IPS DF 6.9 (cell line): Measurements from ENCODE around the gene RNF167.

Source experiments
- DNase-seq: peaks from one replicate; pipeline ENCODE4 v3.0.0-alpha.2; 2013; ENCODE audit warnings: low read depth, low spot score
- H3K27ac ChIP-seq: one replicate; pipeline ENCODE4 v1.5.1; 2013; ENCODE audit warnings: low read length, control low read depth
- H3K27me3 ChIP-seq: 2 replicates; pipeline ENCODE4 v1.6.1; 2013; ENCODE audit warnings: mild to moderate bottlenecking, low read length; ENCODE audit not compliant: control insufficient read depth, insufficient read depth
- H3K36me3 ChIP-seq: 2 replicates; pipeline ENCODE4 v1.6.1; 2013; ENCODE audit warnings: low read length; ENCODE audit not compliant: control insufficient read depth, insufficient read depth
- H3K4me1 ChIP-seq: 2 replicates; pipeline ENCODE4 v1.6.1; 2013; ENCODE audit warnings: low read length; ENCODE audit not compliant: control insufficient read depth, insufficient read depth
- H3K4me3 ChIP-seq: 2 replicates; pipeline ENCODE4 v1.5.1; 2013; ENCODE audit warnings: mild to moderate bottlenecking, low read length
- H3K9me3 ChIP-seq: 2 replicates; pipeline ENCODE4 v1.6.1; 2013; ENCODE audit warnings: low read length, inconsistent platforms; ENCODE audit not compliant: control insufficient read depth, insufficient read depth
- WGBS: extraction: QIAGEN DNeasy Blood & Tissue Kit; methylation state at CpG from one replicate; pipeline ENCODE4 v1.1.7; 2013; ENCODE audit warnings: mixed read lengths, missing lambda C conversion rate; ENCODE audit not compliant: insufficient read length, insufficient coverage; 5-methylcytosine and 5-hydroxymethylcytosine counted together

RNF167 gene

DNA sequence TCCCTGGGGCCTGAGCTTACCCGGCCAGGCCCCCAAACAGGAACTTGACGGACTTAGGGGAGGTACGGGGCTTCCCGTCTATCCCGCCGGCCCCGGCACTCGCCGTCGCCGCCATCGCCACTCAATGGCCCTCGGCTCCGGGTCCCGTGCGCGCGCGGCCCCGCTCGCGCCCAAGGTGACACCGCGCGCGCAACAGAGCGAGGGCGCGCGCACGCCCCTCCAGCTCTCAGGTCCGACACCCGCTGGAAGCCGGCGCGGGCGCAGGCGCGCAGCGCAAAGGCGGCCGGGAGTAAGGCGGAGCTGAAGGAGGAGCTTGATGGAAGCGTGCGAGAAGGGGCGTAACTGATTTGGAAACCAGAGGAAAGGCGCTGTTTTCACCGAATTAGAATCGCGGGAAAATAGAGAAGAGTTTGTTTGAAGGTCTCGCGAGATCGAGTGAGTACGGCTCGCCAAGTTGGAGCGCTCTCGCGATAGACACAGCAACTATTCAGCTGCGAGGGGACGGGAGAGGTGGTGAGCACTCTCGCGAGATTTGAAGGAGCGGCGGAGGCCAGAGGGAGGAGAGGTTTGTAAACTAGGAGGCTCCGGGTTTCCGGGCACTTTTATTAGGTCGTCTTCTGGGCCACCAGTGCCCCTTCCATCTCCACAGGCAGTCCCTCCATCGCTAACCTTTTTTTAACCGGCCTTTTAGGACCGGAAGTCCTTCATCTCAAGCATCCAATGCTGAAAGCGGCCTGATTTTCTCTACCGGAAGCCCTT lies at the start of gene RNF167, which contains the start of gene SLC25A11:
RNF167 (plus strand) TSS at position 473 of the 759 bp plus-strand sequence. CDS start 642 bp downstream, outside the sequence.
SLC25A11 (minus strand) TSS at position 251 of the 759 bp plus-strand sequence; CDS start at position 115, 136 bp downstream.
- peaks cover 6% of the 10 kb centered on the region for H3K4me1 ChIP-seq
- H3K4me3 ChIP-seq, result peak within 1 kb of the TSS; percentile 68
- no CpG with 5 or more reads among the region's 72 CpGs for WGBS
- H3K9me3 ChIP-seq, result no peaks in the 10 kb centered on the region
- no peak within 1 kb of the TSS for H3K27ac ChIP-seq
- DNase-seq, result peak; percentile 93
- H3K36me3 ChIP-seq, result peaks cover 19% of the 10 kb centered on the region; the same call in 1 of the 2 replicates
- H3K27me3 ChIP-seq, result no peaks in the 10 kb centered on the region

DNA sequence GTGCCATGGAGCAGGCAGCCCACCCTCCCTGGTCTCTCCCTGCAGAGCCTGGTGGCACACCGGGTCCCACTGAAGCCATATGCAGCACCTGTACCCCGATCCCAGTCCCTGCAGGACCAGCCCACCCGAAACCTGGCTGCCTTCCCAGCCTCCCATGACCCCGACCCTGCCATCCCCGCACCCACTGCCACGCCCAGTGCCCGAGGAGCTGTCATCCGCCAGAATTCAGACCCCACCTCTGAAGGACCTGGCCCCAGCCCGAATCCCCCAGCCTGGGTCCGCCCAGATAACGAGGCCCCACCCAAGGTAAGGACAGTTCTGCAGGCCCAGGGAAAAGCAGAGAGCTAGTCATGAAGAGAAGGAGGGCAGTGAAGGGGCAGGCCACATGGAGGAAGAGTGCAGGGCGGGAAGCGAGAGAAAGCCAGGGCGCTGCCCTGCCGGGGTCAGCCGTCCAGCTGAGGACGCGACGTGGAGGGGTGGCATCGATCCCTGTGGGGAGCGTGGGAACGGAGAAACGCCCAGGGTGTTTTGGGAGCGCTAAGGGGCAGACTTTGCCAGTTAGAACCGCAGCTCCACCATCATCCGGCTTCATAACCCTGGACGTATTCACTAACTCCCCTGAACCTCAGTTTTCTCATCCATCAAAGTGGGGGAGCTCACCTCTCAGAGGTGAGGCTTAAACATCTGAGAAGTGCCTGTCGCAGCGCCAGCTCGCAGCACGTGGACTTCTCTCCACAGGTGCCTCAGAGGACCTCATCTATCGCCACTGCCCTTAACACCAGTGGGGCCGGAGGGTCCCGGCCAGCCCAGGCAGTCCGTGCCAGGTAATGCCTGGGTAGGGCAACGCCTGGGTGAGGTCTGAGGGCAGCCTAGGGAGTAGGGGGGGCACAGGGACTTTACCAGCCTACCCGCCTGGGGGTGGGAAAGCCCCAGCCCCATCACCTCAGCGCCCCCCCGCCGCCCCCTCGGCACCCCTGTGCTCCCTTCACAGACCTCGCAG lies 48.4 kb upstream of the RNF167 start:
- peaks cover 46% of the 10 kb centered on the region for H3K36me3 ChIP-seq
- no CpG with 5 or more reads among the region's 42 CpGs for WGBS

DNA sequence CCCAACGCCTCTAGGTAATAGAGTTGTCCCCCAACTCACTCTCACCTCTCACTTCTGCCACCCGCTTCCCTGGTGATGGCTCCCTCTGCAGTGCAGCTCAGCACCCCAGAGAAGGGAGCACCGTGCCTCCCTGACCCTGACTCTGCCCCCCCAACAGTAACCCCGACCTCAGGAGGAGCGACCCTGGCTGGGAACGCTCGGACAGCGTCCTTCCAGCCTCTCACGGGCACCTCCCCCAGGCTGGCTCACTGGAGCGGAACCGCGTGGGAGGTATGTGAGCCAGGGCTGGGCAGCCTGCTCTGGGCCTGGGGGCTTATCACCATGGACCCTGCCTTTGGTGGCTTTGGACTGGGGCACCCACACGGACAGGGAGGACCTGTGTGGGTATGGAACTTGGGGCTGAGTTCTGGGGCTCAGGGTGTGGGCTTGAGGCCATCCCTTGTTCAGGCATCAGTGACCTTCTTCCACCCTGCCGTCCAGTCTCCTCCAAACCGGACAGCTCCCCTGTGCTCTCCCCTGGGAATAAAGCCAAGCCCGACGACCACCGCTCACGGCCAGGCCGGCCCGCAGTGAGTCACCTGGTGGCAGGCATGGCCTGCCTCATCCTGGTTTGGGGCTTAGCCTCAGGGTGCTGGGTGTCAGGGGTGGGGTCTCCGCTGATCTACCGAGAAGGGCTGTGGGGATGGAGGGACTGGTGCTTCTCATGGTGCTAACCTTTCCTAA lies 47.4 kb upstream of the RNF167 start:
- Histone ChIP-seq H3K36me3 (peaks cover 40% of the 10 kb centered on the region), H3K9me3 (no peaks in the 10 kb centered on the region), H3K27ac (no peak overlapping the region), H3K27me3 (no peaks in the 10 kb centered on the region), H3K4me3 (no peak overlapping the region), H3K4me1 (no peaks in the 10 kb centered on the region)
- no peak for DNase-seq
- no CpG with 5 or more reads among the region's 23 CpGs for WGBS

More for the DNA sequence above, 48.4 kb upstream of the RNF167 start:
- Histone ChIP-seq H3K27ac (no peak overlapping the region), H3K4me1 (no peaks in the 10 kb centered on the region), H3K27me3 (no peaks in the 10 kb centered on the region), H3K4me3 (no peak overlapping the region), H3K9me3 (no peaks in the 10 kb centered on the region)
- no peak for DNase-seq

DNA sequence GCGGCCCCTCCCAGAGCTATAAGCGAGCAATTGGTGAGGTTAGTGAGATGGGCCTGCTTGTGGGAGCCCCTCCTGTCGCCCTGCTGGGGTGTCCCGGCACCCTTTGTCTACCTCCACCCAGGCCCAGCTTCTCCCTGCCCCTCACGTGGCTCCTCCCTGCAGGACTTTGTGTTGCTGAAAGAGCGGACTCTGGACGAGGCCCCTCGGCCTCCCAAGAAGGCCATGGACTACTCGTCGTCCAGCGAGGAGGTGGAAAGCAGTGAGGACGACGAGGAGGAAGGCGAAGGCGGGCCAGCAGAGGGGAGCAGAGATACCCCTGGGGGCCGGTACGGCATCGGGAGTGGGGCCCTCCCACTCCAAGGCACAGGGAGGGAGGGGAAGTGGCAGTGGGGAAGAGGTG lies 46.8 kb upstream of the RNF167 start:
- Histone ChIP-seq H3K9me3 (no peaks in the 10 kb centered on the region), H3K27me3 (no peaks in the 10 kb centered on the region), H3K36me3 (peaks cover 40% of the 10 kb centered on the region), H3K27ac (no peak overlapping the region), H3K4me3 (no peak overlapping the region), H3K4me1 (no peaks in the 10 kb centered on the region)
- DNase-seq, result no peak
- WGBS, result no CpG with 5 or more reads among the region's 18 CpGs

DNA sequence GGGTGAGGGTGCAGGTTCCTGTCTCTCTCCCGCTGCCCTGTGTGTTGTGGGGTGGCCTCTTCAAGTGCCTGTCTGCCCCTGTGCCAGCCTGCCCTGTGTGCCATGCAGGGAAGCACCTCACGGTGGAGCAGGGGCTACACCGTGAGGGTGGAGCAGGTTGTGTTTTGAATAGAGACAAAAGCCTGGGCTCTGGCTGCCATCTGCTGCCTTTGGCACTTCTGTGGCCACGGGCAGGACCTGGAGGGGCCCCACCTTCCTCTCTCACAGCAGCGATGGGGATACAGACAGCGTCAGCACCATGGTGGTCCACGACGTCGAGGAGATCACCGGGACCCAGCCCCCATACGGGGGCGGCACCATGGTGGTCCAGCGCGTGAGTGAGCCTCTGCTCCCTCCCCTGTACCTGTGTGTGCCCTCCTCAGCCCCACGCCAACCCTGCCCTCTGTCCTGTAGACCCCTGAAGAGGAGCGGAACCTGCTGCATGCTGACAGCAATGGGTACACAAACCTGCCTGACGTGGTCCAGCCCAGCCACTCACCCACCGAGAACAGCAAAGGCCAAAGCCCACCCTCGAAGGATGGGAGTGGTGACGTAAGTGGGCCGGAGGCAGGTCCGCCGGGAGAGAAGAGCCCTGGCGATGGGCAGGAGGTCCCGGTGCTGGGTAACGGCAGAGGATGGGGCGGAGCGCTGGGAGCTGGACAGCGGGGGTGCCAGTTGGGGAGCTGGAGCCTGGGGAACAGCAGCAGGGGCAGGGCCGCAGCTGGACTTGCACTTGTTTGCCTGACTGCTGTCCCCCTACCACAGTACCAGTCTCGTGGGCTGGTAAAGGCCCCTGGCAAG lies 46.1 kb upstream of the RNF167 start:
- Histone ChIP-seq H3K36me3 (peaks cover 40% of the 10 kb centered on the region), H3K27me3 (no peaks in the 10 kb centered on the region), H3K9me3 (no peaks in the 10 kb centered on the region), H3K4me1 (no peaks in the 10 kb centered on the region), H3K27ac (no peak overlapping the region), H3K4me3 (no peak overlapping the region)
- DNase-seq, result no peak
- no CpG with 5 or more reads among the region's 31 CpGs for WGBS

DNA sequence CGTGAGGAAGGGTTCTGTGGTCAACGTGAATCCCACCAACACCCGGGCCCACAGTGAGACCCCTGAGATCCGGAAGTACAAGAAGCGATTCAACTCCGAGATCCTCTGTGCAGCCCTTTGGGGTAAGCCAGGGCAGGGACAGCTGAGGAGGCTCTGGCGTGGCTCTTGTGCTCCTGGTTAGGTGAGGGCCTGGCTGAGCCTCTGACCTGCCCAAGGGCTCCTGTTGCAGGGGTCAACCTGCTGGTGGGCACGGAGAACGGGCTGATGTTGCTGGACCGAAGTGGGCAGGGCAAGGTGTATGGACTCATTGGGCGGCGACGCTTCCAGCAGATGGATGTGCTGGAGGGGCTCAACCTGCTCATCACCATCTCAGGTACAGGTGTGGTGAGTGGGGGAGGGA lies 44.9 kb upstream of the RNF167 start:
- no peaks in the 10 kb centered on the region for H3K27me3 ChIP-seq
- 0 out of 2 replicates have a peak, but pooled peaks cover under 1% of the 10 kb centered on the region for H3K4me1 ChIP-seq
- H3K36me3 ChIP-seq, result peaks cover 40% of the 10 kb centered on the region
- H3K27ac ChIP-seq, result no peak overlapping the region
- no peak for DNase-seq
- no peaks in the 10 kb centered on the region for H3K9me3 ChIP-seq
- no peak overlapping the region for H3K4me3 ChIP-seq
- no CpG with 5 or more reads among the region's 13 CpGs for WGBS

DNA sequence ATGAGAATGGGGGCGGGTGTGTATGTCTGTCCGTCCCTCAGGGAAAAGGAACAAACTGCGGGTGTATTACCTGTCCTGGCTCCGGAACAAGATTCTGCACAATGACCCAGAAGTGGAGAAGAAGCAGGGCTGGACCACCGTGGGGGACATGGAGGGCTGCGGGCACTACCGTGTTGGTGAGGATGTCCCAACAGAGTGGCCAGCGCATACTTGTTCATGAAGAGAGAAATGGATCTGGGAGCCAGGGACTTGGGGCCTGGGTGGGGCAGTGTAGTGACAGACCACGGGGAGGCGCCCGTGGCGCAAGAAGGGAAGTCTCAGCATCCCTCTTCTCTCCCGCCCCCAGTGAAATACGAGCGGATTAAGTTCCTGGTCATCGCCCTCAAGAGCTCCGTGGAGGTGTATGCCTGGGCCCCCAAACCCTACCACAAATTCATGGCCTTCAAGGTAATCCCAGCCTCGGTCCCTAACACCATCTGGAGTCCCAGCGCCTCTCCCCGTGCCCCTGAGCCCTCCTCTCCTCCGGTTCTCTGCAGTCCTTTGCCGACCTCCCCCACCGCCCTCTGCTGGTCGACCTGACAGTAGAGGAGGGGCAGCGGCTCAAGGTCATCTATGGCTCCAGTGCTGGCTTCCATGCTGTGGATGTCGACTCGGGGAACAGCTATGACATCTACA lies 44.3 kb upstream of the RNF167 start:
- WGBS, result no CpG with 5 or more reads among the region's 27 CpGs

DNA sequence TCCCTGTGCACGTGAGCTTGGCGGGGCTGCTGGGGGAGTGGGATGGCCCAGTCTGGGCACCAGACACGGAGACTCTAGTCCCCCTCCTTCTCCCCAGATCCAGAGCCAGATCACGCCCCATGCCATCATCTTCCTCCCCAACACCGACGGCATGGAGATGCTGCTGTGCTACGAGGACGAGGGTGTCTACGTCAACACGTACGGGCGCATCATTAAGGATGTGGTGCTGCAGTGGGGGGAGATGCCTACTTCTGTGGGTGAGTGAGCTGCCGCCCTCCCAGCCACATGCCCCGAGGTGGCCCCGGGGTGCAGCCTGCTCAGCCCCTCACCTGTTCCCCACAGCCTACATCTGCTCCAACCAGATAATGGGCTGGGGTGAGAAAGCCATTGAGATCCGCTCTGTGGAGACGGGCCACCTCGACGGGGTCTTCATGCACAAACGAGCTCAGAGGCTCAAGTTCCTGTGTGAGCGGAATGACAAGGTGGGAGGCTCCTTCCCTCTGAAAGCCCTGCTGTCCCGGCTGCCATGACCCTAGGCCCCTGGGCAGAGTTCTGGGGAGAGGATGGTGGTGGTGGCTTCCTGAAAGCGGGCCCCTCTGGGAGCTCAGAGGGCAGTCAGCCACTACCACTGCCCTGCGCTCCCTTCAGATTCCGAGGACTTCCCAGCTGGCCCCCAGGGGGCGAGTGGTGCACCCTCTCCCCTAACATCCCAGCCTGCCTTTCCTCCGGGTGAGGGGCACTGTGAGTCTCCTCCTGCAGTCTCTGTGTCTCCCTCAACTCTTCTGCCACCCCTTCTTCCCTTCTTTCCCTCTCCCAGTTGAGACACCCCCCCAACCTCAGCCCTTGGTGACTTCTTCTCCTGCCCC lies 43.5 kb upstream of the RNF167 start:
- WGBS, result no CpG with 5 or more reads among the region's 27 CpGs
- Histone ChIP-seq H3K9me3 (no peaks in the 10 kb centered on the region), H3K27me3 (no peaks in the 10 kb centered on the region), H3K4me3 (no peak overlapping the region), H3K4me1 (0 out of 2 replicates have a peak, but pooled peaks cover 3% of the 10 kb centered on the region), H3K27ac (no peak overlapping the region), H3K36me3 (peaks cover 27% of the 10 kb centered on the region)
- no peak for DNase-seq

More for the DNA sequence above, 44.3 kb upstream of the RNF167 start:
- Histone ChIP-seq H3K9me3 (no peaks in the 10 kb centered on the region), H3K36me3 (peaks cover 33% of the 10 kb centered on the region), H3K27ac (no peak overlapping the region), H3K4me1 (0 out of 2 replicates have a peak, but pooled peaks cover 3% of the 10 kb centered on the region), H3K4me3 (no peak overlapping the region), H3K27me3 (no peaks in the 10 kb centered on the region)
- DNase-seq, result no peak
